ENCODE results near the gene EPG5.

The EPG5 gene

DNA sequence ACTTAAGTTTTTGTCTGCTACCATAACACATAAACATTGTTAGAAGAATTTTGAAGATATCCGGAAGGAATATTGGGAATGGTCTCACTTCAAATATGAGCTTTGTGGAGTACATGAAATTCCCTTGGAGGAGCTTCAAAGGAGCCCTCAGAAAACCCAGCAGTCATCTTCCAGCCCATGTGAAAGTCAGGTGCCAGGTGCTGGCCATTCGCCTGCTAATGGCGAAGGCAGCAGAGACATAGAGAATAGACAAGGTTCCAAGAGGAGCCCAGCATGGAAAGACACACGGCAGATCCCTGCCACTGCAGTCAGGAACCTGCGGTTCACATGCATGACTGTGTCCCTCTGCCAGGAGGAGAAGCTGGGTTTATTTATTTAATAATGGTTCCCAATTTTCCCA lies 40.0 kb upstream of the EPG5 start:
- DNase-seq (ENCODE audit: low spot score) = no peak
- TF ChIP-seq CTCF (IDR thresholded peaks at IDR 0.05; ENCODE audit: borderline replicate concordance, control extremely low read depth, extremely low read depth, insufficient read depth, missing control alignments) = no peak
- in situ Hi-C loops (cut with MboI; ENCODE audit: low sequenced_read_pairs, unreplicated experiment) = no loop called here

- no peak for DNase-seq (ENCODE audit: low spot score)
- in situ Hi-C loops (cut with MboI; ENCODE audit: low sequenced_read_pairs, unreplicated experiment) = no loop called here
- TF ChIP-seq CTCF (IDR thresholded peaks at IDR 0.05; ENCODE audit: borderline replicate concordance, control extremely low read depth, extremely low read depth, insufficient read depth, missing control alignments) = no peak
Observed at GRCh38 chr18:46002934-46003333, 35.8 kb upstream of the EPG5 start.

- TF ChIP-seq CTCF (IDR thresholded peaks at IDR 0.05; ENCODE audit: borderline replicate concordance, control extremely low read depth, extremely low read depth, insufficient read depth, missing control alignments) = no peak
- in situ Hi-C loops (cut with MboI; ENCODE audit: low sequenced_read_pairs, unreplicated experiment) = no loop called here
- DNase-seq (ENCODE audit: low spot score) = no peak
Observed at GRCh38 chr18:46001892-46002291, 34.8 kb upstream of the EPG5 start.

DNA sequence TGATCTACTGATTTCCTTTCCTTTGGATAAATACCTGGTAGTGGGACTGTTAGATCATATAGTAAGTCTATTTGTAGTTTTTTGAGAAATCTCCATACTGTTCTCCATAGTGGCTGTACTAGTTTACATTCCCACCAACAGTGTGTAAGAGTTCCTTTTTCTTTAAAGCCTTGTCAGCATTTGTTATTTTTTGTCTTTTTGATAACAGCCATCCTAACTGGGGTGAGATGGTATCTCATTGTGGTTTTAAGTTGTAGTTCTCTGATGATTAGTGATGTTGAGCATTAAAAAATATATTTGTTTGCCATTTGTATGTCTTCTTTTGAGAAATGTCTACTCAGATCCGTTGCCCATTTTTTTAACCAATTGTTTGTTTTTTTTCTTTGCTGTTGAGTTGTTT lies 33.9 kb upstream of the EPG5 start:
- no peak for TF ChIP-seq CTCF (IDR thresholded peaks at IDR 0.05; ENCODE audit: borderline replicate concordance, control extremely low read depth, extremely low read depth, insufficient read depth, missing control alignments)
- DNase-seq (ENCODE audit: low spot score) = no peak
- in situ Hi-C loops (cut with MboI; ENCODE audit: low sequenced_read_pairs, unreplicated experiment) = no loop called here

DNA sequence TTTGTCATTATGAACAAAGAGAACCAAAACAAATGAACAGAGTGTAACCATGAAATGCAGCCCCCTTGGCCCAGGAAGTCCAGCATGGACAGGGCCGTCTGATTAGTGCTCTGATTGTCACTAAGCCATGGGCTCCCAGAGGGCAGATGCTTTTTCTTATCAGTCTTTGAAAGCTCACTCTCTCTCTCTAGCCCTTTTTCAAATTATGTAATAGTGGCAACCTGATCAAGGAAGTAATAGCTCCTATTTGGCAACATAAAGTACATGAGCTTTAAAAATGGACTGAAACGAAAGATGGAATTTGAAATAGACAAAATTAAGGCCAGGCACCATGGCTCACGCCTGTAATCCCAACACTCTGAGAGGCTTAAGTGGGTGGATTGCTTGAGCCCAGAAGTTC lies 32.4 kb upstream of the EPG5 start:
- DNase-seq (ENCODE audit: low spot score) = no peak
- in situ Hi-C loops (cut with MboI; ENCODE audit: low sequenced_read_pairs, unreplicated experiment) = no loop called here
- no peak for TF ChIP-seq CTCF (IDR thresholded peaks at IDR 0.05; ENCODE audit: borderline replicate concordance, control extremely low read depth, extremely low read depth, insufficient read depth, missing control alignments)

GRCh38 chr18:45998244-45998643 lies 31.1 kb upstream of the EPG5 start:
- peak; percentile 37 for DNase-seq (ENCODE audit: low spot score)
- no peak for TF ChIP-seq CTCF (IDR thresholded peaks at IDR 0.05; ENCODE audit: borderline replicate concordance, control extremely low read depth, extremely low read depth, insufficient read depth, missing control alignments)
- in situ Hi-C loops (cut with MboI; ENCODE audit: low sequenced_read_pairs, unreplicated experiment) = no loop called here

DNA sequence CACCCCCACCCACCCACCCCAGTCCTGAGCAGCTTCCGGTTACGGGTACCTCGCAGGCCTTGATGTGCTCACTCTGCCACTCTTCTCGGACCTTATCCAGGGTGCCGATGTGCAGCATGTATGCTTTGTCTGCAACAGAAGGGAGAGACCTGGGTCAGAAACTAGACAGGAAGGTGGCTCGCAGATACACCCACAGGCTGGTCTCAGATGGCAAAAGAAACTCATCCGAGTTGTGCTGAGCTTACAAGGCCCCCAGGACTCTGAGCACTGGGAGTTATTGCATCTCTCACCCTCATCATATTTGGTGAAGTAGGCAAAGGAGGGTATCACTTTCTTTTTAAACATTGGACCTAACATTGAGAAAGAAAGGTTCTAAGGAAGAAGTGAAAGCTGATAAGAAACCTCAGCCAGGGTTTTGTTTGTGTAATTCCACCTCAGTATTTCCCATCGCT lies 30.6 kb upstream of the EPG5 start:
- in situ Hi-C loops (cut with MboI; ENCODE audit: low sequenced_read_pairs, unreplicated experiment) = no loop called here
- no peak for TF ChIP-seq CTCF (IDR thresholded peaks at IDR 0.05; ENCODE audit: borderline replicate concordance, control extremely low read depth, extremely low read depth, insufficient read depth, missing control alignments)

More for the DNA sequence above, 30.6 kb upstream of the EPG5 start:
- peak; percentile 50 for DNase-seq (ENCODE audit: low spot score)

All from GM13976 (cell line).